Endothelial cell of umbilical vein (primary cell): ENCODE data around the gene SLC5A11.
"Not testable (repeated sequence)": the region's sequence is repeated elsewhere in the genome, so short reads cannot be mapped to it uniquely, and the experiment has no call there.

Source experiments
- CTCF ChIP-seq, 2 donors: IDR thresholded peaks; 1 replicate in 1 of 2; 2 replicates in 1 of 2; pipeline ENCODE4 v1.5.1; 2011; ENCODE audit warnings: low read length in 2 of 2, mild to moderate bottlenecking in 2 of 2, moderate library complexity in 2 of 2, control low read depth in 1 of 2, inconsistent platforms in 1 of 2, low read depth in 1 of 2; ENCODE audit not compliant: insufficient read depth in 1 of 2; ENCODE audit errors: extremely low read depth in 1 of 2
- EZH2 ChIP-seq: IDR thresholded peaks from 2 replicates; pipeline ENCODE4 v1.6.1; 2012; ENCODE audit warnings: borderline replicate concordance, low read depth, mild to moderate bottlenecking, moderate library complexity, low read length, inconsistent platforms; ENCODE audit not compliant: severe bottlenecking
- MYC ChIP-seq: IDR thresholded peaks from one replicate; pipeline ENCODE4 v1.6.1; 2011; ENCODE audit warnings: mild to moderate bottlenecking, low read depth, low read length
- POLR2A ChIP-seq: IDR thresholded peaks from 2 replicates; pipeline ENCODE4 v1.6.1; 2012; ENCODE audit warnings: low read depth, mild to moderate bottlenecking, control low read depth, low read length
- POLR2AphosphoS5 ChIP-seq: IDR thresholded peaks from 2 replicates; pipeline ENCODE4 v1.6.1; 2012; ENCODE audit warnings: low read depth, mild to moderate bottlenecking, control low read depth, low read length, moderate library complexity; ENCODE audit not compliant: insufficient read depth

DNA sequence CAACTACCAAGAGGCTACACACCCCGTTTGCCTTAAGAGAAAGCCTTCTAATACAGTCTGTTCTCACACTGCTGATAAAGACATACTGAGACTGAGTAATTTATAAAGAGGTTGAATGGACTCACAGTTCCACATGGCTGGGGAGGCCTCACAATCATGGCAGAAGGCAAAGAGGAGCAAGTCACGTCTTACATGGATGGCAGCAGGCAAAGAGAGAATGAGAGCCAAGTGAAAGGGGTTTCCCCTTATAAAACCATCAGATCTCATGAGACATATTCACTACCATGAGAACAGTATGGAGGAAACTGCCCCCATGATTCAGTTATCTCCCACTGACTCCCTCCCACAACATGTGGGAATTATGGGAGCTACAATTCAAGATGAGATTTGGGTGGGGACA, 51.8 kb downstream of the SLC5A11 start:
- not testable (repeated sequence) for TF ChIP-seq CTCF (IDR thresholded peaks at IDR 0.05; ENCODE audit: extremely low read depth in 1 of 2, insufficient read depth in 1 of 2, low read depth in 1 of 2, low read length in 2 of 2); EZH2; POLR2A; MYC; POLR2AphosphoS5
